ENCODE data around the gene ITPRIP. TPM values are rescaled to one million over a fixed set of nuclear protein-coding genes. Genes with fewer than 3 reads are reported as not detected.
A peak's percentile ranks its signal among the peaks of the same experiment; 100 is the strongest.

ITPRIP gene
- total RNA-seq, 1 experiment from 2014 or later, result 20.0 TPM

- DNase-seq (ENCODE audit: low read depth), result no peak
These were observed 29.8 kb downstream of the ITPRIP start for GRCh38 chr10:104308439-104308903.

DNA sequence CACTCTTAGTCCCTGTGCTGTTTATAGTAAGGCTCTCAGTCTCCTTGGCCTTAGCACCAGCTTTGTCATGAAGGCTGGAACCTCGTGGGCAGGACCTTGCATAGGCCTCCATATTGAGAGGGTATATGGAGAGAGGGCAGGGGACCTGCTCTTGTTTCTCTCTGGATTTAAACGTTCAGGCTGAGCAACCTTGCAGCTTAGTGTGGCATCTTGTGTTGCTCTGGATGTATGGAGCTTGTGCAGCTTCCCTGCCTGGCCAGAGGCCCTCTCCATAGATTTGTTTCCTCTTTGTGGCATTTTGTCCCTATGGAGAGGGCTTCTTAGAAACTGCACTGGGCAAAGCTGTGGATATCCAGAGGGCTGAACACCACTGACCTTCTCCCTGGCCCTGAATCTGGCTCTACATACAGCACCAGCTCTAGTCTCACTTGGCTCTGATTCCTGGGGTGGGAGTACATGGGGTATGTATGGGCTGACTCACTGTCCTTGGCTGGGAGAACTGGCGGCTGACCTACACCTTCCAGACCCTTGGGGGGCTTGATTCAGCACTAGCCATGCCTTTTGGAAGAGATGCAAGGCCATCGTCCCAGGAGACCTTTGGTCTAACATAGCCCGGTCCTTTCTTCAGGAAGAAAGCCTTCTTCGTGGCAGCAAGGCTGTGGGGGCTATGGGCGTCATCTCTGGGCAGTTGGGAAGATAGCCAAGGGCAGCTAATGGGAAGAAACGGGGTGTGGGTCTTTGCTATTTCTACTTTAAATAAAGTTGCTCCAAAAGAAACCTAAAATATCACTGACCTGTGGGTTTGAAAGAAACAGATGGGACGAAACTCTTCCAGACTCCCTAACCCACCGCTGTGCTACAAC, 30.5 kb downstream of the ITPRIP start:
- DNase-seq (ENCODE audit: low read depth), result no peak

DNA sequence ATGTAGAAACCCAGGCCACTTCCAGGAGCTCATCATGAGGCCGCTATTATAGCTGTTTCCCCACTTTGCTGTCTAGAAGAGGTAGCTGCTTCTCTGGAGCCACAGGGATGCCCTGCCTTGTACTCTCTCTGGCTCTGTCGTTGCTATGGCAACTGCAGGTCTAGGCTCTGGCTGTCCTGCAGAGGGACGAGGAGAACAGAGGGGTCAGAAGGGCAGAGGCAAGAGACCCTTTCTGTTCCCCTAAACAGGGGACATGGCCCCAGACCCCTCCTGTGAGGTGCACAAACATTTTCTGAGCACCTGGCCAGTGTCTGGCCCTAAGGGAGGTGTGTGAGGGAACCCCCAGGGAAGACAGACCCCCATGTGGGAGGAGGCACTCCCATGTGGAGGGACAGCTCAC, 31.4 kb downstream of the ITPRIP start:
- DNase-seq (ENCODE audit: low read depth), result no peak

GRCh38 chr10:104304927-104305326, 33.3 kb downstream of the ITPRIP start:
- no peak for DNase-seq (ENCODE audit: low read depth)

DNA sequence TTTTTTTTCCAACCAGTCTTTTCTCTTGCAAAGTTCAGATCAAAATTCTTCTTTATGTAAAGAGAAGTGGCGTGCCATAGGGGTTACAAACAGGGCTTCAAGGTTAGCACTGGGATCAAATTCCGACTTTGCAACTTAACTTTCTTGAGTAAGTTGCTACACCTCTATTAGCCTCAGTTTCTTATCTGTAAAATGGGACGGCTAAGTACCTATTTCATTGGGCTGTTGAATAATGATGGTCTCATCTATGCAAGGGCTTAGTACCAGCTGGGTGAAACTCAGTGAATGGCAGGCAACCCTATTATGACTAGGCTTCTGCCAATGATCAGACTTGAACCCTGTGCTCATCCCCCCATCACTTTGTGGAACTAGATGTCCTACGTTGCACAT, 33.9 kb downstream of the ITPRIP start:
- no peak for DNase-seq (ENCODE audit: low read depth)

DNA sequence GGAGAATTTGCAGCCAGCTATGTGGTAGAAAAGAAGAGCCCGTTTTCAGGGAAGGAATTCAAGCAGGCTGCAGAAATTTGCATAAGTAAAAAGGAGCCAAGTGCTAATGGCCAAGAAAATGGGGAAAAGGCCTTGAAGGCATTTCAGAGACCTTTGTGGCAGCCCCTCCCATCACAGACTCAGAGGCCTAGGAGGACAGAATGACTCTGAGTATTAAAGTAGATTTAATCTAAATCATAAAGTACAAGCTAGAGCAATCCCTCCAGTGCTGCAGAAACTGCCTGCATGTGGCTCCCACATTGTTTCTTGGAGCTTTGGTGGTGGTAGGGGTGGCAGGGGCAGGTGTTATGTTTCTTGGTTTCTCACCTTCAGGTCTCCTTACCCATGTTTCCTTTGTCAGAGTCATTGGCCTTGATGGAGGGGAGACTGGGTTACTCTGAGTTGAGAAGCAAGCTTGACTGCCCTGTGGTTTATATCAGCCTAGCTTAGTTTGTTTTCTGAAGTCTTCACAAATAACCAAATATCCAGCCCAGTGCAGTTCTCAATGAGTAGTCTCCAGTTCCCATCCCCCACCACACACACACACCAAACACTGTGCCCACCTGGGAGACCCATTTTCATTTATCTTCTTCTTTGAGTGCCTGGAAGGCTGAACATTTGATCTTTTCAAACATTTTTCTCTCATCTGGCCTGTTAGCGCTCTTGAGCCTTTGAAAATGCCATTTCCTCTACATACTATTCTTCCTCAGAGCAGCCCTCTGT, 34.5 kb downstream of the ITPRIP start:
- DNase-seq (ENCODE audit: low read depth), result no peak

GRCh38 chr10:104301907-104302690, 36.2 kb downstream of the ITPRIP start:
- DNase-seq (ENCODE audit: low read depth), result peak; percentile 55

DNA sequence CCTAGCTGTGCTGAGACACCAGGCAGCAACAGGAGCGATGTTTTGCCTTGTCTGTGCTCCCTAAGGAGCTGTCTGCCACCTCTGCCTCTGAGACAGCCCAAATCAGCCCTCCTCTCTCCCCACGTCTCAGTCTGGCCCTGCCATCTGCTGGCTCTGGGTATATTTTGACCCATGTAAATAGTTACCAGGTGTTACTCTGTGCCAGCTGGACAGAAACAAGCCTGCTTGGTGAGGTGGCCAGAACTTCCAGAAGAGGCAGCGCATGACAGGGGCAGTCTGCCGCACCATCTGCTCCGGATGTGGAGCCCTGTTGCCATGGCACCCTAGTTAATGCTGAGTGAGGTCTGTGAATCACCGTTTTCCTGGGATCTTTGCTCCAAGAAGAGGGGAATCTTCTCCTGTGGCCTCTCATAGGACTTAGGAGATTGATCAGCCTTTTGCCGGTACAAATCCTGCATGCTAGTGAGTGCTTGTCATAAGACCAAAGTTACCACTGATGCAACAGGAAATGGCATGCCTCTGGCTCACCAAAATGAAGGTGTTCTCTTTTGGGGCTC, 37.5 kb downstream of the ITPRIP start:
- DNase-seq (ENCODE audit: low read depth), result peak; percentile 99

GRCh38 chr10:104300002-104300735, 38.1 kb downstream of the ITPRIP start:
- peak; percentile 99 for DNase-seq (ENCODE audit: low read depth)

- peak; percentile 69 for DNase-seq (ENCODE audit: low read depth)
These were observed 39.0 kb downstream of the ITPRIP start for GRCh38 chr10:104299031-104299904.

GRCh38 chr10:104297697-104298660, 40.3 kb downstream of the ITPRIP start:
- peak; percentile 78 for DNase-seq (ENCODE audit: low read depth)

DNA sequence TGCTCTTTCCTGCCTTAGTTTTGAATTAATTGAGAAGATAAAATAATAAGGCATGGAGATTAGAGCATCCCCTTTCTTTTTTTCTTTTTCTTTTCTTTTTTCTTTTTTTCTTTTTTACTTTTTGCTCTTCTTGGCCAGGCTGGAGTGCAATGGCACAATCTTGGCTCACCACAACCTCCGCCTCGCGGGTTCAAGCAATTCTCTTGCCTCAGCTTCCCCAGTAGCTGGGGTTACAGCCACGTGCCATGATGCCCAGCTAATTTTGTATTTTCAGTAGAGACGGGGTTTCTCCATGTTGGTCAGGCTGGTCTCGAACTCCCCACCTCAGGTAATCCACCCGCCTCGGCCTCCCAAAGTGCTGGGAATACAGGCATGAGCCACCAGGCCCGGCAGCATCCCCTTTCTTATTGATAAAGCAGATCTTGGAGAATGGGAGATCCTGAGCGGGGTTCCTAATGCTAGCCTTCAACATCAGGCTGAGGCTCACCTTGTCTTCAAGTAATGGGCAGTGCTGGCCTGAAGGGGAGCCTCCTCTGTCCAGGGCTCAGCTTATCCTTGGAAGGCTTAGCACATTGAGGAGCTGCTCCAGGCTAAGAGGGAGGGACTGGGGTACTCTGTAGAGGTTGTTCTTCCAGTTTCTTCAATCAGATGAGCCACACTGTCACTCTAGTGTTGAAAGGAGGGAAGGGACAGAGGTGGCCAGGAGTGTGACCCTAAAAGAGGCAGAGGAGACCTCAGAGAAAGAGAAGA, 41.4 kb downstream of the ITPRIP start:
- no peak for DNase-seq (ENCODE audit: low read depth)

GRCh38 chr10:104293781-104294321, 44.4 kb downstream of the ITPRIP start:
- DNase-seq (ENCODE audit: low read depth), result no peak

GRCh38 chr10:104293011-104293410, 45.3 kb downstream of the ITPRIP start:
- DNase-seq (ENCODE audit: low read depth), result peak; percentile 83

DNA sequence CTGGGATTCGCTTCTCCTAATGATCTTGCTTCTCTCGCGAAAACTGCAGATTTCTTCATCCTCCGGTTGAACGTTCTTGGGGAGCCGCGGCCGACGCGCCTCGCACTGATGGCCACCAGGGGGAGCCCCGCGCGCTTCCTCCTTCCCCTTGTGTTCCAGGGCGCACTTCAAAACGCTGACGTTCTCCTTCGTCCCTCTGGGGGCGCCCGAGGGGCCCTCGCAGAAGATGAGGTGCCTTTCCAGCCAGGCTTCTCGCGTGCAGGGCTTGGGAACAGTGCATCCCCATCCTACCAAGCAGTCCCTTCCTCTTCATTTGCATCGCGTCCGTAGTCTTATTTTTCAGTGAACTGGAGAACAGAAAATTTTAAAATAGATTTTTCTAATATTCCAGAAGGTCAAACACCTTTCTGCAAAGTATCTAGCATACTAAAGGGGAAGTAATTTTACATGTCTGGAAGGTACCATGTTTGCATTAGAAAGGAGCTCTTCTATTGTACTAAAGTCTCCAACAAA, 46.8 kb downstream of the ITPRIP start:
- peak; percentile 89 for DNase-seq (ENCODE audit: low read depth)

DNA sequence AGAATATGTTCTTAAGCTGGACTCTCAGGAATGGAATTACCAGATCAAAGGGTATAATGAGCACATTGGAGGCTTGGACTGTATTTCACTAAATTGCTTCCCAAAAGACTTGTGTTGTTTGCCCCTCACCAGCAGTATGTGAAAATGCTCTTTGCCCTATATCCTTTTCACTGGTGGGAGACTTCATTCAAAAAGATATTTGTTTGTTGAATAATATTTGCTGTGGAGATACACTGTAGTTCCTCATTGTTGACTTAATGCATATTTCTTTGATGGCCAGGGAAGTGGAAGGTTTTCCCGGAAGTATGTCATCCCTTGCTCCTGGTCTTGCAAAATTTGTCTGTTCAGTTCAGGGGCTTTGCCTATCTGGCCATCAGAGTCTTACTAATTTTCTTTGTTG, 49.9 kb downstream of the ITPRIP start:
- DNase-seq (ENCODE audit: low read depth), result no peak

DNA sequence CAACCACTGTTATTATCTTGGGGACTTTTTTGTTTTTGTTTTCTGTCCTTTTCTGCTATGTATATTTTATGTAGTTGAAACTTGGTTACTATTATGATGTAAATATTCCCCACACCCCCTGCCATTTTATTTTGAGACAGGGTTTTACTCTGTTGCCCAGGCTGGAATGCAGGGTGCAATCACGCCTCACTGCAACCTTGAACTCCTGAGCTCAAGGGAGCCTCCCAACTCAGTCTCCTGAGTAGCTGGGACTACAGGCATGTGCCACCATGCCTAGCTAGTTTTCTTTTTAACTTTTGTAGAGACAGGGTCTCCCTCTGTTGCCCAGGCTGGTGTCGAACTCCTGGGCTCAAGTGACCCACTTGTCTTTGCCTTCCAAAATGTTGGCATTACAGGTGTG, 51.3 kb downstream of the ITPRIP start:
- no peak for DNase-seq (ENCODE audit: low read depth)
